GM21515 (cell line): ENCODE results near the gene MORC2.

Experiments used
- ATAC-seq: cut with Tn5 transposase; IDR thresholded peaks from one replicate; pipeline ENCODE4 v1.9.1; 2021; ENCODE audit not compliant: unreplicated experiment

MORC2 gene

DNA sequence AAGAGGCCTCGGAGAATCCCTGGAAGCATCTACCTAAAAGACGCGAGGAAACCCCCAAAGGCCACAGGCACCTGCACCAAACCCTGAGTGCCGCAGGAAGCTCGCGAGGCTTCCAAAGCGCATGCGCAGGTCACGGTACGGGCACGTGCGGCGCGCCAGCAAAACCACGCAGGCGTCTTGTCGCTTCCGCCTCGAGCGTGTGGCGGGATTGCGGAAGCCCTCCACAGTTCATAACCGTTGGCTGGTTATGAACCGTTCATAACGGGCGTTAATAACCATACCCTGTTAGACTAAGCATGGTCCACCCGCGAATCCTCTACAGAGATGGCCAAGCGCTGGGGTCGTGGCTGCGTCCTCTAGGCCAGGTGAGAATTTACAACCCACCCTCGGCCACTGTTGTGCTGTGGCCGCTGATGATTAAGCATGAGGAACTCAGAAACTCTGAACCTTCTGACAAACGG lies 46.4 kb downstream of the MORC2 start:
- ATAC-seq = no peak

DNA sequence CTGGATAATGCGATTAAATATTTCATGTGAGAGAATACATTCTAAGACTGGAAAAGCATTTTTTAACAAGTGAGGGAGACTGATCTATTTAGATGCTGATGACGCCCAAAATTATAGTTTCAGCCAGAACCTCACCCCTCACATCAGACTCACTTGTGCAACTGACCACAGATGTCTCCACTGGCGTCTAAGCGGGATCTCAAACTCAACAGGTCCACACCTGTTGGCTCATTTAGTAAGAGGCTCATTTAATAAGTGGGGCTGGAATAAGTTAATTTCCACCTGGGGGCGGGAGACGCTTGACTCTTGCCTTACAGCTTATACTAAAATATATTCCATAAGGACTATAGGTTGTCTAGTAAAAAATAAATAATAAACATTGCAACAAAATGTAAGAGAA lies 47.5 kb downstream of the MORC2 start:
- ATAC-seq = no peak

DNA sequence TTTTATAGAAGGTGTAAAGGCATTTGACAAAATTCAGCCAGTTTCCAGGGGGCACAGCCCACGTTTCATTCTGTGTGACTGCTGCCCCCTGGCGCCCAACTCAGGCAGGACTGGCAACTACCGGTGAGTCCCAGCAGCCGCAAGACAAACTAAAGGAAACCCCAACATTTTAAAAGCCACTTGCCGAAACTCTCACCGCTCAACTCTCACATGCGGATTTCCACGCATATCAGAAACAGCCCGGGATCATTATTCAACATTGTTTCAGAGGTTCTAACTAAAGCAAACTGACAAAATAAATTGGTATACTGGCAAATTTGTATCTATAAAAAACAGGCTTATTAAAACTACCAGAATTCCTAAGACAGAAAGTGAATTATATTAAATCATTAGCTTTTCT lies 48.2 kb downstream of the MORC2 start:
- no peak for ATAC-seq

DNA sequence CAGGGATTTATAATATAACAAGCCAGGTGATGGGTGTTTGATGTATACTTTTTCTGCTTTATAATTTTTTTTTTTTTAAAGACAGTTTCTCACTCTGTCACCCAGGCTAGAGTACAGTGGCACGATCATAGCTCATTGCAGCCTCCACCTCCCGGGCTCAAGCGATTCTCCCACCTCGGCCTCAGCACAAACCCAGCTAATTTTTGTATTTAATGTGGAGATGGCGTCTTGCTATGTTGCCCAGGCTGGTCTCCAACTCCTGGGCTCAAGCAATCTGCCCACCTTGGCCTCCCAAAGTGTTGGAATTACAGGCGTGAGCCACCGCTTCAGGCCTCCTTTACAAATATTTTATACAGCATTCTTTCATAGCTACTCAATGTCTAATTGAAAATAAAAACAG lies 48.6 kb downstream of the MORC2 start:
- no peak for ATAC-seq

DNA sequence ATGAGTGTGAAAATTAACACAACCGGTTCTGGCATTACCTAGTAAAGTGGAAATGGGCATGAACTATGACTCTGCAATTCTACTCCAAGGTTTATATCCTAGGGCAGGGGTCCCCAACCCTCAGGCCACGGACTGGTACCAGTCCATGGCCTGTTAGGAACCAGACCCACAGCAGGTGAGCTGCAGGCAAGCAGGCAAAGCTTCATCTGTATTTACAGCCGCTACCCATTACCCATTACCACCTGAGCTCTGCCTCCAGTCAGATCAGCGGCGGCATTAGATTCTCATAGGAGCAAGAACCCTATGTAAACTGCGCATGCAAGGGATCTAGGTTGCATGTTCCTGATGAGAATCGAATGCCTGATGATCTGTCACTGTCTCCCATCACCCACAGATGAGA lies 49.8 kb downstream of the MORC2 start:
- no peak for ATAC-seq

DNA sequence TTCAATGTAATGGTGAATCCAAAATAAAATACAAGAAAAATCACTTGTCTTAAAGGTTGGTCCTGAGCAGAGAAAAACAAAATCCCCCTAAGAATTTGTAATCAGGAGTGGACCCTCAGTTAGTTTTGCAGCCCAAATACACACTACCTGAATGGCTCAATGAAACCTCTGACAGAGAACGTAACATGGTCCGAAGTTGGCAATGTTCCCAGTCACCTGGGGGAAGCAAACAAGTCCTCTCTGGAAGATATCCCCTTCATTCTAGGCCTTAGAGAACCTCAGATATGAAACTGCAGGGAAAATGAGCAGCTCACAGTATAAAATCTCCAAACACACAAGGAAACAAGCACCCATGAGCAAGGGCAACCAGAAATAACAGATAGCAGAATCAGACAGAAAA lies 58.2 kb downstream of the MORC2 start:
- no peak for ATAC-seq

DNA sequence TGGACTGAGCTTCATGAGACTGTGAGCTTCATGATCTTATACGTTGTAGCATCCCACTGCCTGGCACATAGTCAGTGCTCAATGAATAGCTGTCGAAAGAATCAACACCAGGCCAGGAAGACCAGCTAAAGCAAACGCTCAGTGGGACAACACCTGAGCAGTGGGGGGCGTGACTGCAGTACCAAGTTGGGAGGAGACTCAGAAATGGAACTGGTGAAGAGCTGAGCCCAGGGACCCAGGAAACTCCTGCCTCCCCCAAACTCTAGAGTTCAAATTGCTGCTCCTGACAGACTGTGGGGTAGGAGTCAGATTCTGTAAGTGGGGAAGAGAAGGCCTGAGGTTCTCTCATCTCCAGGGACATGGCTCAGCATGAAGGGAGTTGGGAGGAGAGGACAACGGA lies 59.3 kb downstream of the MORC2 start:
- ATAC-seq = no peak

DNA sequence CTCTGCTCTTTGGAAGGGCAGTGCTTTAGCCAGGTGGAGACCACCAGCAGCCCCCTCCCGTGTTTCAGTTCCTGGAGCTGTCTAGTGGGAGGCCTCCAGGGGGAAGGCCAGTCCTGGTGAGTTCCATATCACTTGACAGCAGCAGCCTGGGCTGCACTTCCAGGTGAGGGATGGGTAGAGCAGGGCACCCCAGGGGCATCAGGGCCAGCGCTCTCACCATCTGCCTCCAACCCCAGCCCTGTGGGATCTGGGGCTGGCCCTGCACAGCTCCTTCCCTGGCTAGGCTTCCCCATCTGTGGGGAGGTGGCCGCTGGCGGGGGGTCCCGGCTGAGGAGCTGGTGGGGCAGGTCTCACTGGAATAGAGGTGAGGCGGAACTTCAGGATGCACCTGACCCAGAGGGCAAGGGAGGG lies 60.5 kb downstream of the MORC2 start:
- no peak for ATAC-seq

DNA sequence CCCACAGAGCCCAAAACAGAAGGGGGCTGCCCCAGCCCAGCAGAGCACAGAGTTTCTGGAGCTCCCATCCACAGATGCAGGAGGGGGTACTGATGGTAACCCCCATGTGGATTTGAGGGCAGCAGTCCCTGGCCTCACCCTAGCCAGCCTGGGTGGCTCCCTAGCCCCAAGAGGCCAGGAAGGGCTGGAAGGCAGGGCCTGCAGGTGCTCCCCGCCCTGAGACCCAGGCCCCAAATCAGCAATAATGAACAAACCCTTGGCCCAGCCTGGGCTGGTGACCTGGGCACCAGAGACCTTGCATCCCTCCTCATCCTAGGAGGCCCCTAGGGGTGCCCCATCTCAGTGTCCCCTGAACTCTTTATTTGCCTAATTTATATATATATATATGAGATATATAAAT lies 61.6 kb downstream of the MORC2 start:
- no peak for ATAC-seq

DNA sequence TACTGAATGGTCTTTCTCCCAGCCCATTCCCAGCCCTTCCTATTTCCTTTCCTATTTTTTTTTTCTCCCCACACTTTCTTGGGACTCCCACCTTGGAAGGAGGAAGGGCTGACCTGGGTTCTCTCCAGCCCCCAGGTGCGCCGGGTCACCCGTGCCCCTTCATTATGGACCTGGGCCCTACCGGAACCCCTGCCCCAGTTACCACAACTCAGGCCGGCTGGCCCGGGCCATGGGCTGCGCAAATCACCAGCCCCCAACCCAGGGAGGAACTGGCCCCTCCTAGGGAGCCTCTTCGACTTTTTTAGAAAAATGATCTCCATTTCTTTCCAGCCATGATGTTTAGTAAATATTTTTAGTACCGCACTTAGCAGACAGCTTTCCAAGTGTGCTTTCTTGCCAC lies 62.2 kb downstream of the MORC2 start:
- ATAC-seq = no peak

DNA sequence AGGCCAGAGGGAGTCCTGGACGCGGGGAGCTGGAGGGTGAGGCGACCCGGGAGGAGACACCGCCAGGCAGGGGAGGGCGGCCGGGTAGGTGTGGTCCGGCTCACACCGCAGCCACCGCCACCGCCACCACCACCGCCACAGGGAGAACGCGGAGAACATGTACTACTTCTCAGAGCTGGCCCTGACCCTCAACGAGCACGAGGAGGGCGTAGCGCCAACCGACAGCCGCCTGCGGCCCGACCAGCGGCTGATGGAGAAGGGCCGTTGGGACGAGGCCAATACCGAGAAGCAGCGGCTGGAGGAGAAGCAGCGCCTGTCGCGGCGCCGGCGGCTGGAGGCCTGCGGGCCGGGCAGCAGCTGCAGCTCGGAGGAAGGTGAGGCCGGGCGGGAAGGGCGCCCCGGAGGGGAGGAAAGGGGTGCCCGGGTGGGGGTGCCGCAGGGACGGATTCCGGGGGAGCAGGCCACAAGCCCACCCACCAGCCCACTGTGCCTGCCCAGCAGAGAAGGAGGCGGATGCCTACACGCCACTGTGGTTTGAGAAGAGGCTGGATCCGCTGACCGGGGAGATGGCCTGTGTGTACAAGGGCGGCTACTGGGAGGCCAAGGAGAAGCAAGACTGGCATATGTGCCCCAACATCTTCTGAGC lies 62.8 kb downstream of the MORC2 start:
- no peak for ATAC-seq

DNA sequence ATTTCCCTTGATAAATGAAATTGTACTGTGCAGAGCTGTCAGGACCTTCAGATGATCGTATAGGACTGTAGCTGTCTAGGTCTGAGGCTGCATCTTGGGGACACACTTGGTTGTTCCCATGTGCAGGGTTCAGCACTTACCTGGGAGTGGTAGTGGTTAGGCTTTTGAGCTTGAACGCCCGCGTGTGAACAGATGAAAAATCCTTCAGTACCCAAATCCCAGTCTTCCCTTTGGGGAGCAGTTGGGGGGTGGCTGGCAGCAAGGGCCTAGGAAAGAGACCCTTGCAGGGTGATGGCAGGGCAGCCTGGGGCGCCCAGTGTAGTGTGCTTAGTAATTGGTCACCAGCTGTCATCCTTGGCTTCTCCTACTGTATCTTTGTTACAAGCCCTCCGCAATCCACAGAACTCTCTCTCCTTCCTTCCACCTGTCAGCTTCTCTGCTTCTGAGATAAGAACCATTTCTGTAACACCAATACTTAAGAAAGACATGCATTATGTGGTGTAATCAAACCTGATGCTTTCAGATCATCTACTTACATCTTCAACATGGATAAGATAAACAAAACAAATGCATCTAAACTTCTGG lies 64.6 kb downstream of the MORC2 start:
- no peak for ATAC-seq

DNA sequence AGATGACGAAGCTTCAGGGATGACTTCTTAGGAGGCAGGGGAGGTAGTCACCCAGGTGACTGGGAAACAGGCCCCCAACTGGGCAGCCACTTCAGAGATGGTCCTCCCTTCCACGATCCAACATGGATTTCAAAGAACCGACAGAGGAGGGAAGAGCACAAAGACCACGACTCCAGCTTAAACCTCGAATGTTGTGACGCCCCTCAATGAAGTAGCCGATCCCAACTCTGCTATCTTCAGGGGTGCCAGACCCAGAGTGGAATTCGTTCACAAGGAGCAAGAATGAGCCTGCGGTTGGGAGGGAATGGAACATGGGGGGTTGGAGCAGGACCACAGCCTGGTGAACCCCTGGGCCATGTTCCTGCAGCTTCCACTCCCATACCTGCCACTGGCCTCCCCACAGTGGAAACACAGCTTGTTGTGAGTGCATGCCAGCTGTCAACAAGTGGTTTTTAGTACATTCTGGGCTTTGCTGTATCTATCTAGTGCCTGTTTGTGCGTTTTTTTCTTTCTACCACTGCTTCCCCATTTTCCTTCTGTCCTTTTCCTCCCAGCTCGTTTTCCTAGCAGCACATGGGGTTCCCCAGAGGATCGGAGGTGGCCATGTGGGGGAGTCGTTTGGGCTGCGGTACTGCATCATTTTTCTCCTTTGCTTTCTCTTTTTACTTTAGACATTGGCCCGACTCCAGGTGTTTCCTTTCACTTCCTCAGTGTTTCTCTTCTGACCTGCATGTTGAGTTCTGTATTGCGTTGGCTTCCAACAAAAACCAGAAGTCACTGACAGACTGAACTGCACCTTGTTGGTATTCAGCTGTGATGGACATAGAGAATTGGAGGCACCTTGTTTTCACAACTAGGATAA lies 65.8 kb downstream of the MORC2 start:
- no peak for ATAC-seq

DNA sequence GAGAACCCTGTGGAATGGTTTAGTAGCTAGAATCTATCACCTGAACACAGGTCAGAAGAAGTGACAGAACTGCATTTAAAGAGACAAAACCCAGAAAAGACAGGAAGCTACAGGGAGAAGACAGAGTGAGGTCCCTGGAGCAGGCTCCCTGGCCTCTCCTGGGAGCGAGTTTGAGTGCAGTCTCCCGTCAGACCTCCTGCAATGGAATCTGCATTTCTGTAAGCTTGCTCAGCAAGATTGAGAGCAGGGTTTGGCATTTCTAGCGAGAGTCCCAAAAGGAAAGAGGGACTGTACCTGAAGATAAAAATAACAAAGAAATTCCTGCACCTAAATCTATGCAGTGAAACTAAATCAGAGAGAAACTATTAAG lies 74.2 kb downstream of the MORC2 start:
- no peak for ATAC-seq

DNA sequence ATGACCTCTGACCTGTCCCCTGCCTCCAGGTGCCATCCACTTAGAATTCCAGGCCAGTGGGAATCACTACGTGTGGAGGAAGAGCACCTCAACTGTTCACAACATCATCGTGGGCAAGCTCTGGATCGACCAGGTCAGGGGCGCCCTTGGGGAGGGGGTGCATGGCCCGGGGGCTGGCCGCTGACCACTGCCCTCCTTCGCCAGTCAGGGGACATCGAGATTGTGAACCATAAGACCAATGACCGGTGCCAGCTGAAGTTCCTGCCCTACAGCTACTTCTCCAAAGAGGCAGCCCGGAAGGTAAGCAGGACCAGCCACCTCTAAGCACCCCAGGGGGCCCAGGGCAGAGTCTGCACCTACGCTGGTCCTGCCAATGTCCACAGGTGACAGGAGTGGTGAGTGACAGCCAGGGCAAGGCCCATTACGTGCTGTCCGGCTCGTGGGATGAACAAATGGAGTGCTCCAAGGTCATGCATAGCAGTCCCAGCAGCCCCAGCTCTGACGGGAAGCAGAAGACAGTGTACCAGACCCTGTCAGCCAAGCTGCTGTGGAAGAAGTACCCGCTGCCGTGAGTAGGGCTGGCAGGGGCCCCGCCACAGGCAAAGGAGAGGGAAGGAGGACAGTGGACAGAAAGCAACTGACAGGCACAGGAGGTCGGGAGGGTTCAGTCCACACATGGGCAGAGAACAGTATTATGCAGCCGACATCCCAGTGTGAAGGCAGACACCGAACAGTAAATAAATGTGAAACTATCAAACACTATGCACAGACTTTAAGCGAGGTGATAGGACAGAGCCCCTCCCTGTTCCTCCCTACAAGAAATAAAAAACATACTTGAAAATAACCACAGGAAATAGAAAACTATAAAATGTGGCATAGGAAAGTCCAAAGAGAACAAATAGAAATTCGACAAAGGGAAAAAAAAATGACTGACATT lies 74.9 kb downstream of the MORC2 start:
- no peak for ATAC-seq

DNA sequence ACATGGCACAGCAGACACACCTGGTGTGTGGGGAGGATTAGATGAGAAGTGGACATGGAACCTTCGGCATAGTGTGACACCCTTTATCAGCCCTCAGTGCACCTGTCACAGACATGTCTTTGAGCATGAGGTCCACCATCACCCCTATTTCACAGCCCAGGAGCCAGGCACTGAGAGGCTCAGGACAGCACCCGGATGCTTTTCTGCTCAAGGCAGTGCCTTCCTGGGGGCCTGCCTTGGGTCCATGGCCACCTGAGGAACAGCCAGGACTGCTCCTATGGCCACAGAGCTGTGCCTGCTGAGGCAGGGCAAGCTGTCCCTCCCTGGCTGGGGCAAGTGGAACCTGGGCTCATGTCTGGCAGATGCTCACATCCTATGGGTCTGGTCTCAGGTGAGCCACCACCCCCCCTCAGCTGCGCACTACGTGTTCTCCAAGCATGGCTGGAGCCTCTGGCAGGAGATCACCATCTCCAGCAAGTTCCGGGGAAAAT lies 75.8 kb downstream of the MORC2 start:
- no peak for ATAC-seq

DNA sequence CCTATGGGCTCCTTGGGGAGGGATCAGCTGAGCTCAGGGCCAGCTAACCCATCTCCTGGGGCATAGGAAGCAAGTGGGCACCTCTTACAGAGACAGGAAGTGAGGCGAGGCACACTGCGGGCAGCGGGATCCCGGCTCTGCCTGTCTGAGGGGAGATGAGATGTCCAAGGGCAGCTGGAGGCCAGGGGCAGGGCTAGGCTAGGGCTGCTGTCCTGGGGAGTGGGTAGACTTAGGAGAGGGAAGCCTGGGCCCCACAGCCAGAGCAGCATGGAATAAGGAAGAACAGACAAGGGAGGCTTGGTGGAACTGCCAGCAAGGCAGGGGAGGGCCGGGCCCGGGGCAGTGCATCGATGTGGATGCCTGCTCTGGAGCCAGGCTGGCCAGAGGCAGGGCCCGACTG lies 76.3 kb downstream of the MORC2 start:
- ATAC-seq = no peak

DNA sequence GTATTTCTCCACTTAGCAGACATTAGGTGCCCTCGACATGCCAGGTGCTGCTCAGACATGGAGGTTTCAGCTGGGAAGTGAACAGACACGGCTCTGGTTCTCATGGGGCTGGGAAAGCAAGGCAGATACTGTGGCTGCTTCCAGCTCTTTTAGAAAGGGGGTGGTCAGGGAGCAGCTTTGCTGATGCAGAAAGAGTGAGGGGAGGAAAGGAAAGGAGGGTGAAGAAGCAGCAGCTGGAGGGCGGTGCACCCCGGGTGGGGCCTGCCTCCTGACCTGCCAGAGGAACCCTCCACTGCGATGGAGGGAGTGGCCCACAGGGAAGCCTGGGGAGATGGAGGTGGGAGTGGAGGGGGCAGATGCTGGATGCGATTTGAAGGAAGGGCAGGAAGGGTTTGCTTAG lies 76.8 kb downstream of the MORC2 start:
- no peak for ATAC-seq

DNA sequence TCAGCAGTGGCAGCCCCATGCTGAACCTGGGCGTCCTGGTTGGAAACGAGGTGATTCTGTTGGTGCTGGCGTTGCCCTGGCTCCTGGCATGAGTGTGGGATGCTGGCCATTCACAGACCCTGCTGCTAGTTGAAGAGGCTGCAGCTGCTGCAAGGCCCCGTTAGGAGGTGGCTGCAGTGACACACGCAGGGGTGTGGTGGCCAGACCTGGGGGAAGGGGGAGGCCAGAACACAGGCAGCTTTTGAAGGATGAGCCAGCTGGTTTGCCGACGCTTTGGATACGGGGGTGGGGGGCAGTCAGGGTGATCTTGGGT lies 77.2 kb downstream of the MORC2 start:
- ATAC-seq = no peak

DNA sequence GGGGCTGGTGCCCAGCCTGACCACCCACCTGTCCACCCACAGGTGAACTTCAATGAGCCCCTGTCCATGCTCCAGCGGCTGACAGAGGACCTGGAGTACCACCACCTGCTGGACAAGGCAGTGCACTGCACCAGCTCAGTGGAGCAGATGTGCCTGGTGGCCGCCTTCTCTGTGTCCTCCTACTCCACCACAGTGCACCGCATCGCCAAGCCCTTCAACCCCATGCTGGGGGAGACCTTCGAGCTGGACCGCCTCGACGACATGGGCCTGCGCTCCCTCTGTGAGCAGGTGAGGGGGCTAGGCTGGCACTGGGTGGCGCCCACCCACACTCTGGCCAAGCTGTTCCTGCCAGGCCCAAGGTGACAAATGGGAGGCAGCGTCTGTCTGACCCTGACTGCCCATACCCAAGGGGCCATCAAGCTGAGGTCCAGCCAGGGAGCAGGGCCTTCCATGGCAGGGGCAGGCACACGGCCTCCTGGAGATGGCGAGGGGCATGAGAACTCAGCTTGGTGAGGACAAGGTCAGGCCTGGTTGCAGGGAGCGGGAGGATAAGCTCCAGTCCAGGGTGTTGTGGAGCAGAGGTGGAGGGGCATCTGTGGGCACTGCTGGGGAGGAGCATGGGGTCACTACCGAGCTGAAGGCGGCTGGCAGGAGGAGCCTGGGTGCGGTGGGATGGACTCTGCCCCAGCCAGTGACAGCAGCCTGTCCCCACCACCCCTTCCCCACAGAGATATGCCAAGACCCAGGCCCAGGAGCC lies 77.7 kb downstream of the MORC2 start:
- ATAC-seq = no peak
